ENCODE results near the gene S100A12. TPM values are rescaled to one million over a fixed set of nuclear protein-coding genes. Genes with fewer than 3 reads are reported as not detected.
"Not testable (repeated sequence)": the region's sequence is repeated elsewhere in the genome, so short reads cannot be mapped to it uniquely, and the experiment has no call there.

Gene S100A12
- polyA plus RNA-seq, 4 donors: 1.3 to 2.8 (median 2.3) TPM; not detected in 1

DNA sequence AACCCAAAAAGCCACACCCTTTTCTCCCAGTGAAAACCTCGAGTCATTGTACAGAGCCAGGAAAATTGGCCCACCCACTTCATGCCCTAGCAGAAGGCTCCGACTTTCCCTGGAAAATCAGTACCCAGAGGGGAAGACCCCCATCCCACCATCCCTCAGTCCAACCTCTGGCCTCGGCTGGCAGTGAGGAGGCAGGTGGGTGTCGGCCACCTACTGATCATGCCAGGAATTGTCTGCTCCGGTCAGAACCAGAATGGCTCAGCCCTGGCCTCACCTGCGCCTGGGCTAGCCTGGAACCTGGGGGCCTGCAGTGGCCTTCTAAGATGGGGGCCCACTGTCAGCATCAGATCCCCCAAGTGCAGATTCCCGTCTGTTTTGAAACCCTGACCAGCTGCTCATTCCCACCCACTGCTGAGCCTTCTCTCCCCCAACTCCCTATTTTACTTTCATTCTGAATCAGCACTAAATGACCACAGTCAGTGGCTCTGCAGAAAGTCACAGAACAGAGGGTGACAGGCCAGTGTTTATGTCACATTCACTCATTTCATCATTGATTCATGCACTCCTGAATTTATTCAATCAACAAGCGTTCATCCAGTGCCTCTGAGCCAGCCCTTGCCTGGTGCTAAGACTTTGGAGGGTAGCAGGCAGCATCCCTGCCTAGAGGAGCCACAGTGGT is 20.8 kb downstream of the S100A12 start:
- DNase-seq (ENCODE audit: low read depth in 4 of 4, low spot score in 3 of 4): no peak

- no peak for DNase-seq (ENCODE audit: low read depth in 4 of 4, low spot score in 3 of 4)
Observed at GRCh38 chr1:153353226-153353947, 22.0 kb downstream of the S100A12 start.

DNA sequence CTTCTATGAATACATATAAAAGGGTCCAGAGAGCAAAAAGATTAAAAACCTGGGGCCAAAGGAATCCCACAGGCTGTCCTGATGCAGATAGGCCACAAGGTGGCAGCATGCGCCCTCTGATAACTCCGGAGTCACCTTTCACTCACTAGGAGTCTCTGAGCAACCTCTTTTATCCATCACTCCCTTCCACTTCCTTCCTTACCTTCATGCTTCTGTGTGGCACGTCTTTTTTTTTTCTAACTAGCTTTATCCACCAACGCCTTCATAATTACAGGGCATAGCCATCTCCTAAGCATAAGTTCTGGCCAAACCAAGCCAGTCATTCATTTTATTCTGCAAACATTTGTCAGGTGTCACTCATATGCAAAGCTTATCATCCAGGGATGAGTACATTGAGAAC is 22.9 kb downstream of the S100A12 start:
- peak in 3 of 4 donors; percentile 37 to 63 (median 40) for DNase-seq (ENCODE audit: low read depth in 4 of 4, low spot score in 3 of 4)

DNA sequence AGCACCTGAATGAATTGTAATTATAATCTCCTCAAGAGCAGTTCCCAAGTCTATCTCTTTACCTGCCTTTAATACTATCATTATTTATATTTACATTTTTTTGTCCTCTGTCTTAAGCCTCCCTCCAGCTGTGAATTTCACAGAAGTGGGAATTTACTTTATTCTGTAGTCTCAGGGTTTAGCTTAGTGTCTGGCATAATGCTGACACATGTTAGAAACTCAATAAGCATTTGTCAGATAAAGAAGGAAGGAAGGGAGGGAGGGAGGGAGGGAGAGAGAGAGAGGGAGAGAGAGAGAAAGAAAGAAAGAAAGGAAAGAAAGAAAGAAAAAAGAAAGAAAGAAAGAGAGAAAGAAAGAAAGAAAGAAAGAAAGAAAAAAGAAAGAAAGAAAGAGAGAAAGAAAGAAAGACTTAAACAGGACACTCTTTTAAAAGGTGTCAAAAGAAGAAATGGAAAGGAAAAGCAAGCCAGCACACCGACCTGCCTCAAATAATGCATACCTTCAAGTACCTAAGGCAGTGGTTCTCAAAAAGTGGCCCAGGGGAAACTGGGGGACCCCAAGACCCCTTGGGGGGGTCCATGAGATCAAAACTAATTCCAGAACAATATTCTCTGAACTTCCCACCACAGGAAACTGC is 25.0 kb downstream of the S100A12 start:
- DNase-seq (ENCODE audit: low read depth in 4 of 4, low spot score in 3 of 4): no peak

DNA sequence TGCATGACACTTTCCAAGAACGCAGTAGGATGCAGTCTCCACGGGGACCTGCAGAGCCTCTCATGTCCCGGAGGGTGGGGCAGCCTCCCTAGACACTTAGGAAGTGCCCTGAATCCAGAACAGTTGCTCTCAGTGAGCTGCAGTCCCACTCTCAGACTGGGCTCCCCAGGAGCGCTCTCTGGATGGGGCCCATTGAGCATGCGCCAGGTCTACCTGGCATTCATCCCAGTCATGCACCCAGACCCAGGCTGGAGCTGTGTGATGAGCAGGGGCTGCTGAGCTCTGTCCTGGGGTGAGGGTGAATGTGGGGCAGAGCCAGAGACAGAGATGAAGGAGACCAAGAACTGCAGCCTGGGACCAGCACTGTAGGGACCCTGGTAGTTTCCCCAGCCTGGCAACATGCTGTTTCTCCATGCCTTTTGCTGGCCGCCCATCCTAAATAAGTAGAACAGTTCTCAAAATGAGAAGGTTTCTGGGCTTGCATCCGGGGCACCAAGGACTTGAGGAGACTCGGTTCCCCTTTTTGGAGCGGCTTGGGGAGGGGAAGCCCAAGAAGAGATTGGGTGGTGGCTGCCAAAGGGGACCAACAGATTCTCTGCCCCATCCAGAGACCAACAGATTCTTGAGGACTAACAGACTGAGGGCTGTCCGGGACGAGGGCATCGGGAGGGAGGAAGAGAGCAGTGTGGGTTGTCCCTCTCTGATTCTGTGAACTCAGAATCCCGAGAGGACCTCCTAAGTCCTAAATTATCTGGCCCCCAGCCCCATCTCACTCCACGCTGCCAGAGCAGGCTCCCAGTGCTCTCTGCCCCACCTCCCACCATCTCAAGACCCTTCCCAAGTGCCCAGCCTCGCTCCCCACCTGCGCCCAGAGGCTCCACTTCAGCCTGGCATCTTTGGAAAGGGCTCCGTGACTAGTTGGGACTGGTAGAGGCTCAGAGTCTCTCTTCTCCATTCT is 25.8 kb downstream of the S100A12 start:
- DNase-seq (ENCODE audit: low read depth in 4 of 4, low spot score in 3 of 4): no peak

GRCh38 chr1:153348511-153349362 is 26.7 kb downstream of the S100A12 start, which contains the start of gene PGLYRP4:
PGLYRP4 (minus strand) TSS chr1:153348841; CDS start chr1:153347932, 909 bp downstream.
- no peak for DNase-seq (ENCODE audit: low read depth in 4 of 4, low spot score in 3 of 4)

DNA sequence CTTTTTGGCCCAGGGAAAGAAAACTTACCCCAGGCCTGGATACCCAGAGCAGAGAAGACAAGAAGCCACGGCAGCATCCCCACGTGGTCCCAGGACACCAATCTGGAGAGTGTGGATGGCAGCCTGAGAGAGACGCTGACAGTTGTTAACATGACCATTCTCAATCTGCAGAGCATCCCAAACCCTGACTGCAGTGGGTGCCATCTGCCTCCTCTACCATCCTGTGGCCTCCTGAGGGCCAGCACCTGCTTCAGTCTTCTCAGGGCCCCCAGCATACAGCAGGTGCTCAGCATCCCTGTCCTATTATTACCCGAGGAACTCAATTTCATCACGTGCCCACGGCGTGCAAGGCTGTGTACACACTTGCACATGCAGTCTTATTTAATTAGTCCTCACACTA is 27.6 kb downstream of the S100A12 start:
- no peak for DNase-seq (ENCODE audit: low read depth in 4 of 4, low spot score in 3 of 4)

DNA sequence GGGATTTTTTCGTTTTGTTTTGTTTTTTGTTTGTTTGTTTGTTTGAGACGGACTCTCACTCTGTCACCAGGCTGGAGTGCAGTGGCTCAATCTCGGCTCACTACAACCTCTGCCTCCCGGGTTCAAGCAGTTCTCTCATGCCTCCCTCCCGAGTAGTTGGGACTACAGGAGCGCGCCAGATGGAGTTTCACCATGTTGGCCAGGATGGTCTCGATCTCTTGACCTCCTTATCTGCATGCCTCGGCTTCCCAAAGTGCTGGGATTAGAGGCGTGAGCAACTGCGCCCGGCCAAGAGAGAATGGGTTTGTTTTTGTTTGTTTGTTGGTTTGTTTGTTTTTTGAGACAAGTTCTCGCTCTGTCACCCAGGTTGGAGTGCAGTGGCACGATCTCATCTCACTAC is 28.4 kb downstream of the S100A12 start:
- DNase-seq (ENCODE audit: low read depth in 4 of 4, low spot score in 3 of 4): not testable (repeated sequence)

GRCh38 chr1:153346077-153346723 is 29.2 kb downstream of the S100A12 start:
- DNase-seq (ENCODE audit: low read depth in 4 of 4, low spot score in 3 of 4): no peak

GRCh38 chr1:153345187-153346076 is 30.0 kb downstream of the S100A12 start:
- no peak for DNase-seq (ENCODE audit: low read depth in 4 of 4, low spot score in 3 of 4)

GRCh38 chr1:153344718-153345025 is 30.7 kb downstream of the S100A12 start:
- DNase-seq (ENCODE audit: low read depth in 4 of 4, low spot score in 3 of 4): no peak

- DNase-seq (ENCODE audit: low read depth in 4 of 4, low spot score in 3 of 4): no peak
Observed at GRCh38 chr1:153343811-153344717, 31.4 kb downstream of the S100A12 start.

DNA sequence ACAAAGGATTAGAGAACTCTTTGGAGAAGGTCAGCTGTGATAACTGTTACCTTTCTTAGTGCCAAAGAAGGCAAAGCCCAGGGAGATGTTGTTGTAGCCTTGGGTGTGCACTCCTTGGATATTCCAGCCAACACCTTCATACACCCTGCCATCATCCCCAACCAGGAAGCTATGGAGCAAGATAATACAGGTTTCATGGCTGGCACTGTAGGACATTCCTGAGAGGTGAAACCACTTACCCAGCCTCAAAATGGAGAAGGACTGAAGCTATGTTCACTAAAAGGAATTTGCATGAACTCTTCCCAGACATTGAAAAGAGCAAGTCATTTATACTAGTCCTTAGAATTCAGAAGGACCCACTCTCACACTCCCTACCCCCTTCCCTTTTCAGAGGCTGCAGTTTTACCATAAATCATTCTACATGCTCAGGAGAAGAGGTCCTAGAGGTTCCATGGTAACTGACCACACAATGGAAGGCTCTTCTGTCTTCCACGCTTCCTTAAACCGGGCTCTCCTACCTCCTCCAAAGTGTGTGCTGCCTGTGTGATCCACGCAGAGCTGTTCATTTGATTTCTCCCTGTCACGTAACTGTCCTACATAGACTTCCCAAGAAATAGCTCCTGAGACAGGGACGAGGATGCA is 32.3 kb downstream of the S100A12 start:
- DNase-seq (ENCODE audit: low read depth in 4 of 4, low spot score in 3 of 4): no peak

- no peak for DNase-seq (ENCODE audit: low read depth in 4 of 4, low spot score in 3 of 4)
Observed at GRCh38 chr1:153342178-153342577, 33.2 kb downstream of the S100A12 start.

DNA sequence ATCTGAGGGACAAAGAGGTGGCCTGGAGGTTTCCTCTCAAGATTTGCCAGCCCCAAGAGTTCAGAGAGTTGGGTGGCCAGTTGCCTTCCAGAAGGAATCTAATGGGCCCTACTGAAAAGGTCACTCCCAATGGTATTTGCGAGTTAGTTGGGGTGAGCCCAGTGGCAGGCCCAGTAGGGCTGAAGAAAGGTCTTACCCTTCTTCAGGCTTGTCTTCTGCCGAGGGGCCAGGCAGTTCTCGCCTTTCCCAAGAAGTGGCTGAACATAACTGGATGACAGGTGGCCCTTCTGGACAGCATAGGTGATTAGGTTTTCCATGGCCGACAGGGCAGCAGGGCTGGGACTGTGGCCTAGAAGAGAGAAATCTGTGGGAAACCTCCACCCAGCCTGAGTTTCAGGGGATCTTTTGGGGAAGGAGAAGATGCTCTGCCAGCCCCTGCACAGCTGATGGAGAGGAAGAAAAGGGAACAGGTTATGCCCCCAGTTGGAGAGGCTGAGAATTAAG is 33.9 kb downstream of the S100A12 start:
- DNase-seq (ENCODE audit: low read depth in 4 of 4, low spot score in 3 of 4): no peak

DNA sequence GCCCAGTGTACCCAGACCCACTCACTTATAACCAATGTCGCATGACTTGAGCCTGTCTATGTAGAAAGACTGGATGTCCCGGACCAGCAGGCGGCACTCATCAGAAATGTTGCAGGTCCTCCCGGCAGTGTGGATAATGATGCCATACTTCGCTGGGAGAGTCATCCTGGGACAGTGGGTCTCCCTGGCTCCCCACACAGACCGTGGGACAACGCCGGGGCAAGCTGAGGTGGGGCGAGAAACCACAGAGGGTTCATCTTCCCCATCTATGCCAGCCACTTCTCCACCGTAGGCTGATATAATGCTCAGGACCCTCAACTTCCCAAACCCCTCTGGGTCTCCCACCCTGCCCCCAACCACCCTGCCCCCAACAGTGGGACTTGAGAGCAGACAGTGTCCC is 35.1 kb downstream of the S100A12 start:
- no peak for DNase-seq (ENCODE audit: low read depth in 4 of 4, low spot score in 3 of 4)

DNA sequence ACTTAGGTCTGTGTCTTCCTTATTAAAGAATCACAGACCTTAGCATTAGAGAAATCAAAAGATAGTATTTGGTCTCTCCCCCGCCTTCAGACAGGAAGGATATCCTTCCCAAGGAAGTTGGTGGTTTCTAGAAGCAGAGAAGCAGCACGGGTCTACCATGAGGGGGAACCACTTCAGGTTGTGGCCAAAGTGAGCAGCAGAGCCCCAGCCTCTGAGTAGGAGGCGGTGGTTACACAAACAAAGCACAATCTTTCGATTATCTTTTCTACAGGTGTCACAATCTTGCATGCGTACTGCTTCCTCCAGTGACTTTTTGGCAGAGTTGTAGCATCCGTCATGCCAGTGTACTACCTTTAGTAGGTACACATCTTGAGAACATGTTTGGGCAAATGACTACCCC is 35.6 kb downstream of the S100A12 start:
- no peak for DNase-seq (ENCODE audit: low read depth in 4 of 4, low spot score in 3 of 4)
